H9 (cell line): ENCODE measurements around the gene SPP1. TPM values are rescaled to one million over a fixed set of nuclear protein-coding genes. Genes with fewer than 3 reads are reported as not detected.

Source experiments
- DNase-seq: peaks from one replicate; pipeline ENCODE4 v3.0.0-alpha.2; 2017
- H2AFZ ChIP-seq: one replicate; pipeline ENCODE4 v1.6.1; 2013; ENCODE audit warnings: mild to moderate bottlenecking, low read length, control low read depth, moderate library complexity
- H2AK5ac ChIP-seq: 2 replicates; pipeline ENCODE4 v1.6.1; 2013; ENCODE audit warnings: low read length, control low read depth, mixed read lengths; ENCODE audit not compliant: insufficient read length
- H2BK120ac ChIP-seq: one replicate; pipeline ENCODE4 v1.6.1; 2013; ENCODE audit warnings: low read depth, mild to moderate bottlenecking, low read length, control low read depth, inconsistent platforms; ENCODE audit not compliant: poor library complexity, severe bottlenecking
- H2BK12ac ChIP-seq: 2 replicates; pipeline ENCODE4 v1.6.1; 2013; ENCODE audit warnings: low read length, control low read depth, mixed read lengths, low read depth; ENCODE audit not compliant: insufficient read length
- H2BK15ac ChIP-seq: 2 replicates; pipeline ENCODE4 v1.6.1; 2013; ENCODE audit warnings: low read depth, low read length, control low read depth
- H2BK20ac ChIP-seq: one replicate; pipeline ENCODE4 v1.6.1; 2013; ENCODE audit warnings: low read depth, mild to moderate bottlenecking, low read length, control low read depth, inconsistent platforms; ENCODE audit not compliant: poor library complexity, severe bottlenecking
- H2BK5ac ChIP-seq: 2 replicates; pipeline ENCODE4 v1.6.1; 2013; ENCODE audit warnings: low read length, control low read depth, mixed read lengths; ENCODE audit not compliant: insufficient read length
- H3K14ac ChIP-seq: 2 replicates; pipeline ENCODE4 v1.6.1; 2013; ENCODE audit warnings: low read length, control low read depth; ENCODE audit not compliant: insufficient read depth
- H3K18ac ChIP-seq: 2 replicates; pipeline ENCODE4 v1.6.1; 2013; ENCODE audit warnings: low read depth, mild to moderate bottlenecking, mixed read lengths, low read length, control low read depth; ENCODE audit not compliant: insufficient read length
- H3K23ac ChIP-seq: 2 replicates; pipeline ENCODE4 v1.6.1; 2013; ENCODE audit warnings: low read length, control low read depth, mixed read lengths, low read depth; ENCODE audit not compliant: insufficient read length
- H3K23me2 ChIP-seq: 2 replicates; pipeline ENCODE4 v1.6.1; 2013; ENCODE audit warnings: low read depth, mild to moderate bottlenecking, mixed read lengths, low read length, control low read depth; ENCODE audit not compliant: insufficient read length, poor library complexity, severe bottlenecking
- H3K27ac ChIP-seq: 2 replicates; pipeline ENCODE4 v1.5.1; 2013; ENCODE audit warnings: low read length, control low read depth, mixed read lengths, low read depth; ENCODE audit not compliant: insufficient read length
- H3K27me3 ChIP-seq: 2 replicates; pipeline ENCODE4 v1.6.1; 2013; ENCODE audit warnings: low read length, control low read depth, inconsistent platforms; ENCODE audit not compliant: insufficient read depth
- H3K4ac ChIP-seq: 2 replicates; pipeline ENCODE4 v1.6.1; 2013; ENCODE audit warnings: low read depth, mild to moderate bottlenecking, control low read depth, inconsistent platforms, low read length, moderate library complexity
- H3K4me1 ChIP-seq: 2 replicates; pipeline ENCODE4 v1.6.1; 2013; ENCODE audit warnings: low read length, control low read depth, inconsistent platforms; ENCODE audit not compliant: insufficient read depth
- H3K4me2 ChIP-seq: 2 replicates; pipeline ENCODE4 v1.6.1; 2013; ENCODE audit warnings: low read length, control low read depth, mixed read lengths; ENCODE audit not compliant: insufficient read length, insufficient read depth
- H3K56ac ChIP-seq: 2 replicates; pipeline ENCODE4 v1.6.1; 2013; ENCODE audit warnings: low read depth, mild to moderate bottlenecking, mixed read lengths, low read length, control low read depth; ENCODE audit not compliant: insufficient read length
- H3K79me1 ChIP-seq: 2 replicates; pipeline ENCODE4 v1.6.1; 2013; ENCODE audit warnings: low read depth, mild to moderate bottlenecking, moderate library complexity, low read length, control low read depth, inconsistent platforms; ENCODE audit not compliant: insufficient read depth, poor library complexity, severe bottlenecking
- H3K79me2 ChIP-seq: 2 replicates; pipeline ENCODE4 v1.6.1; 2013; ENCODE audit warnings: low read length, control low read depth, inconsistent platforms; ENCODE audit not compliant: insufficient read depth
- H3K9ac ChIP-seq: 2 replicates; pipeline ENCODE4 v1.6.1; 2013; ENCODE audit warnings: low read length, control low read depth, mixed read lengths; ENCODE audit not compliant: insufficient read length; ENCODE audit errors: extremely low read depth
- H3K9me3 ChIP-seq: one replicate; pipeline ENCODE4 v1.6.1; 2013; ENCODE audit warnings: low read depth, low read length, inconsistent platforms; ENCODE audit not compliant: control insufficient read depth
- H3T11ph ChIP-seq: one replicate; pipeline ENCODE4 v1.6.1; 2013; ENCODE audit warnings: mild to moderate bottlenecking, low read length, control low read depth, inconsistent platforms
- H4K20me1 ChIP-seq: one replicate; pipeline ENCODE4 v1.6.1; 2013; ENCODE audit not compliant: control insufficient read depth, insufficient read length, insufficient read depth
- H4K5ac ChIP-seq: 2 replicates; pipeline ENCODE4 v1.6.1; 2013; ENCODE audit warnings: low read depth, mild to moderate bottlenecking, mixed read lengths, low read length, control low read depth; ENCODE audit not compliant: insufficient read length
- H4K8ac ChIP-seq: replicated peaks from 2 replicates; pipeline ENCODE4 v1.6.1; 2013; ENCODE audit warnings: low read length, control low read depth, mixed read lengths, low read depth; ENCODE audit not compliant: insufficient read length
- H4K91ac ChIP-seq: 2 replicates; pipeline ENCODE4 v1.6.1; 2013; ENCODE audit warnings: low read depth, mild to moderate bottlenecking, moderate library complexity, mixed read lengths, low read length, control low read depth; ENCODE audit not compliant: insufficient read length
- H3K27ac Mint-ChIP-seq, 3 experiments: 2 replicates in 2 of 3; 3 replicates in 1 of 3; pipeline ENCODE4 v1.8.0; 2020 to 2021; ENCODE audit warnings: mixed read lengths in 3 of 3, mild to moderate bottlenecking in 1 of 3, moderate library complexity in 1 of 3
- H3K27me3 Mint-ChIP-seq: 2 replicates; pipeline ENCODE4 v1.8.0; 2021; ENCODE audit warnings: low read depth, mild to moderate bottlenecking, moderate library complexity, mixed read lengths
- H3K36me3 Mint-ChIP-seq, 3 experiments: 2 replicates in 2 of 3; 3 replicates in 1 of 3; pipeline ENCODE4 v1.8.0; 2020 to 2021; ENCODE audit warnings: low read depth in 3 of 3, mixed read lengths in 3 of 3; ENCODE audit not compliant: insufficient read depth in 1 of 3
- H3K4me1 Mint-ChIP-seq, 2 experiments: 2 replicates each; pipeline ENCODE4 v1.8.0; 2020; ENCODE audit warnings: mixed read lengths in 2 of 2
- H3K4me3 Mint-ChIP-seq, 2 experiments: 2 replicates in 1 of 2; 3 replicates in 1 of 2; pipeline ENCODE4 v1.8.0; 2020 to 2021; ENCODE audit warnings: mild to moderate bottlenecking in 2 of 2, mixed read lengths in 2 of 2, moderate library complexity in 1 of 2
- H3K9me3 Mint-ChIP-seq, 2 experiments: 2 replicates in 1 of 2; 3 replicates in 1 of 2; pipeline ENCODE4 v1.8.0; 2020; ENCODE audit warnings: mild to moderate bottlenecking in 2 of 2, mixed read lengths in 2 of 2, moderate library complexity in 1 of 2
- WGBS: extraction: QIAGEN DNeasy Blood & Tissue Kit; methylation state at CpG from one replicate; pipeline ENCODE4 v1.1.7; 2013; ENCODE audit warnings: missing lambda C conversion rate, low lambda C conversion rate, mixed read lengths; ENCODE audit not compliant: insufficient read length; ENCODE audit errors: extremely low coverage; 5-methylcytosine and 5-hydroxymethylcytosine counted together
- total RNA-seq: library from RNA; stranded (reverse); gene quantifications from 2 replicates; pipeline ENCODE4 v1.2.1, GENCODE V29; 2021
- TF ChIP-seq, protein P1 (sequence below): fragments of 200-600 bp; sonication (generic); conservative IDR thresholded peaks from 3 replicates; pipeline ENCODE4 v1.8.0; 2021; ENCODE audit warnings: antibody characterized with exemption, mild to moderate bottlenecking

Gene SPP1
- total RNA-seq, 1 experiment from 2014 or later: 13.2 TPM

DNA sequence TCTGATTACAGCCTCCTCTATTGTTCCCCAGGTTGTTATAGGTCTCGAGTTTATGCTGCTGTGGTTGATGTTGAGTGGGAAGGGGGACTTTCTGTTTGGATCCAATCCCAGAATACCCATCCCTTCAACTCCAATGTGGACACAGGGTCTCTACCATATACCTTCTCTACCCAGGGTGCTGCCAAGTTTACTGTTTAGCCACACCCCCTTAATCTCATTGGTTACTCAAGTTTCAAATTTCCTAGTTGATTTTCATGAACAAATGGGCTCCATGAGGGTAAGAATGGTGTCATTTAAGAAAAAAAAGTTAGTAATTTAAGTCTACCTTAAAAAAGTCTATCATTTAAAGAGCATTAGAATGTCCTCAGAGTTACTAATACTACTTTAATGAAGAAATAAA, 3.6 kb upstream of the SPP1 start:
- TF ChIP-seq, protein P1, sequence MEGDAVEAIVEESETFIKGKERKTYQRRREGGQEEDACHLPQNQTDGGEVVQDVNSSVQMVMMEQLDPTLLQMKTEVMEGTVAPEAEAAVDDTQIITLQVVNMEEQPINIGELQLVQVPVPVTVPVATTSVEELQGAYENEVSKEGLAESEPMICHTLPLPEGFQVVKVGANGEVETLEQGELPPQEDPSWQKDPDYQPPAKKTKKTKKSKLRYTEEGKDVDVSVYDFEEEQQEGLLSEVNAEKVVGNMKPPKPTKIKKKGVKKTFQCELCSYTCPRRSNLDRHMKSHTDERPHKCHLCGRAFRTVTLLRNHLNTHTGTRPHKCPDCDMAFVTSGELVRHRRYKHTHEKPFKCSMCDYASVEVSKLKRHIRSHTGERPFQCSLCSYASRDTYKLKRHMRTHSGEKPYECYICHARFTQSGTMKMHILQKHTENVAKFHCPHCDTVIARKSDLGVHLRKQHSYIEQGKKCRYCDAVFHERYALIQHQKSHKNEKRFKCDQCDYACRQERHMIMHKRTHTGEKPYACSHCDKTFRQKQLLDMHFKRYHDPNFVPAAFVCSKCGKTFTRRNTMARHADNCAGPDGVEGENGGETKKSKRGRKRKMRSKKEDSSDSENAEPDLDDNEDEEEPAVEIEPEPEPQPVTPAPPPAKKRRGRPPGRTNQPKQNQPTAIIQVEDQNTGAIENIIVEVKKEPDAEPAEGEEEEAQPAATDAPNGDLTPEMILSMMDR: no peak
- no CpG with 5 or more reads among the region's 1 CpG for WGBS
- no peak overlapping the region for H3K4me2 ChIP-seq
- H3K36me3 Mint-ChIP-seq: no peaks in the 10 kb centered on the region
- no peaks in the 10 kb centered on the region for H3K27me3 ChIP-seq
- H3K9me3 Mint-ChIP-seq: no peaks in the 10 kb centered on the region
- H2AK5ac ChIP-seq: no peak overlapping the region
- no peak overlapping the region for H2BK15ac ChIP-seq
- H3K27me3 Mint-ChIP-seq: peaks cover 1% of the 10 kb centered on the region; the same call in 1 of the 2 replicates
- no peak for DNase-seq
- no peak overlapping the region for H2BK120ac ChIP-seq
- H3K27ac ChIP-seq: no peak overlapping the region
- H3K4me1 ChIP-seq: peaks cover 3% of the 10 kb centered on the region; the same call in 1 of the 2 replicates
- H3K4me3 Mint-ChIP-seq: no peak overlapping the region
- H4K20me1 ChIP-seq: no peaks in the 10 kb centered on the region
- H3K4me1 Mint-ChIP-seq: peaks cover 30 to 34% of the 10 kb centered on the region in 2 experiments
- no peak overlapping the region for H3K18ac ChIP-seq
- H4K8ac ChIP-seq: no peak overlapping the region
- H3K79me2 ChIP-seq: no peaks in the 10 kb centered on the region
- H2AFZ ChIP-seq: no peak overlapping the region
- no peak overlapping the region for H3K23ac ChIP-seq
- H3K23me2 ChIP-seq: peaks cover 4% of the 10 kb centered on the region
- no peak overlapping the region for H3T11ph ChIP-seq
- no peak overlapping the region for H3K4ac ChIP-seq
- no peak overlapping the region for H3K56ac ChIP-seq
- H3K9ac ChIP-seq: no peak overlapping the region
- H4K5ac ChIP-seq: no peak overlapping the region
- H2BK5ac ChIP-seq: no peak overlapping the region
- H4K91ac ChIP-seq: no peak overlapping the region
- no peak overlapping the region for H3K27ac Mint-ChIP-seq
- H3K79me1 ChIP-seq: no peaks in the 10 kb centered on the region
- no peak overlapping the region for H2BK20ac ChIP-seq
- H3K9me3 ChIP-seq: no peaks in the 10 kb centered on the region
- H3K14ac ChIP-seq: no peak overlapping the region
- no peak overlapping the region for H2BK12ac ChIP-seq
